Neural crest cell (in vitro differentiated cells): ENCODE results near the gene YKT6. TPM values are rescaled to one million over a fixed set of nuclear protein-coding genes. Genes with fewer than 3 reads are reported as not detected.

Source experiments
- DNase-seq: peaks from one replicate; pipeline ENCODE4 v3.0.0; 2021; ENCODE audit warnings: low read depth, mixed read lengths, low spot score
- H3K27ac Mint-ChIP-seq: one replicate; pipeline ENCODE4 v1.8.0; 2021; ENCODE audit warnings: mild to moderate bottlenecking, mixed read lengths; ENCODE audit not compliant: unreplicated experiment
- H3K27me3 Mint-ChIP-seq: 2 replicates; pipeline ENCODE4 v1.8.0; 2021; ENCODE audit warnings: low read depth, mild to moderate bottlenecking, mixed read lengths
- H3K36me3 Mint-ChIP-seq: 2 replicates; pipeline ENCODE4 v1.8.0; 2021; ENCODE audit warnings: low read depth, mild to moderate bottlenecking, mixed read lengths
- H3K4me1 Mint-ChIP-seq: 2 replicates; pipeline ENCODE4 v1.8.0; 2021; ENCODE audit warnings: mixed read lengths
- H3K4me3 Mint-ChIP-seq: one replicate; pipeline ENCODE4 v1.8.0; 2021; ENCODE audit warnings: mild to moderate bottlenecking, mixed read lengths
- H3K9me3 Mint-ChIP-seq: 2 replicates; pipeline ENCODE4 v1.8.0; 2021; ENCODE audit warnings: mixed read lengths
- long read RNA-seq: library from polyadenylated mRNA; unstranded; transcript quantifications from one replicate; pipeline ENCODE4 v2.0.0, GENCODE V29; 2020
- total RNA-seq: library from RNA; stranded (reverse); gene quantifications from 2 replicates; pipeline ENCODE4 v1.2.1, GENCODE V29; 2021
- TF ChIP-seq, protein P1 (sequence below): fragments of 200-600 bp; sonication (generic); conservative IDR thresholded peaks from 2 replicates; pipeline ENCODE4 v1.5.0; 2021; ENCODE audit warnings: antibody characterized with exemption, mild to moderate bottlenecking

YKT6 gene
- total RNA-seq: 95.9 and 97.4 TPM in 2 replicates
- long read RNA-seq, partial matches to known transcripts: 0 of 6 reads
- long read RNA-seq, other reads (novel, unspliced or antisense): 4 of 6 reads

DNA sequence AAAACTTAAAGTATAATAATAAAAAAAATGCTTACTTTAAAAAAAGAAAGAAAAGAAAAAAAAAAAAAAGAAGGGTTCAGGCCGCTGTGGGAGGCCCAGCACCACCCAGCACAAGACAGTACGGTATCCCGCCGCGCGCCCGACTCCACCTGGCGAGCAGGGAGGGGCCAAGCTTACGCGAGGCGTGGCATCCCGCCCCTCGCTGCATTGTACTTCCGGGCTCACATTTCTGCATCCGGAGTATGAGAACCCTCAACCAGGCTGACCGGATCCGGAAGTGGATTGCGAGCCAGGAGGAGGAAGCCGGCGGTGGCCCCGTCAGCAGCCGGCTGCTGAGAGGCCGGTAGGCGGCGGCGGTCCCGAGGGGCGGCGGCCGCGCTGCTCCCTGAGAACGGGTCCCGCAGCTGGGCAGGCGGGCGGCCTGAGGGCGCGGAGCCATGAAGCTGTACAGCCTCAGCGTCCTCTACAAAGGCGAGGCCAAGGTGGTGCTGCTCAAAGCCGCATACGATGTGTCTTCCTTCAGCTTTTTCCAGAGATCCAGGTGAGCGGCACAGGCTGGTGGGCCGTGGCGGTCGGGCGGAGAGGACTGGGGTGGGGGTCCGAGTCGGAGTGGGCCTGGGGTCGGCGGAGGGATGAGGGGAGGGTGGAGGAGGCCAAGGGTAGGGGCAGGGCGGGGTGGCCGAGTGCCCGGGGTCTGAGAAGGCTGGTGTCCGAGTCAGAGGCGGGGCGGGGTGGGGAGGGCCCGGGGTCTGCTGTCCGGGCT lies at the start of gene YKT6:
YKT6 (plus strand) TSS at position 280 of the 763 bp plus-strand sequence; CDS start at position 438, 158 bp downstream.
- Mint-ChIP-seq H3K4me3 (peak within 1 kb of the TSS; percentile 92), H3K36me3 (peaks cover 2% of the 10 kb centered on the region), H3K27me3 (peaks cover 35% of the 10 kb centered on the region), H3K4me1 (peaks cover 23% of the 10 kb centered on the region), H3K9me3 (no peaks in the 10 kb centered on the region), H3K27ac (peak within 1 kb of the TSS; percentile 83)
- peak; percentile 75 for DNase-seq
- TF ChIP-seq, protein P1, sequence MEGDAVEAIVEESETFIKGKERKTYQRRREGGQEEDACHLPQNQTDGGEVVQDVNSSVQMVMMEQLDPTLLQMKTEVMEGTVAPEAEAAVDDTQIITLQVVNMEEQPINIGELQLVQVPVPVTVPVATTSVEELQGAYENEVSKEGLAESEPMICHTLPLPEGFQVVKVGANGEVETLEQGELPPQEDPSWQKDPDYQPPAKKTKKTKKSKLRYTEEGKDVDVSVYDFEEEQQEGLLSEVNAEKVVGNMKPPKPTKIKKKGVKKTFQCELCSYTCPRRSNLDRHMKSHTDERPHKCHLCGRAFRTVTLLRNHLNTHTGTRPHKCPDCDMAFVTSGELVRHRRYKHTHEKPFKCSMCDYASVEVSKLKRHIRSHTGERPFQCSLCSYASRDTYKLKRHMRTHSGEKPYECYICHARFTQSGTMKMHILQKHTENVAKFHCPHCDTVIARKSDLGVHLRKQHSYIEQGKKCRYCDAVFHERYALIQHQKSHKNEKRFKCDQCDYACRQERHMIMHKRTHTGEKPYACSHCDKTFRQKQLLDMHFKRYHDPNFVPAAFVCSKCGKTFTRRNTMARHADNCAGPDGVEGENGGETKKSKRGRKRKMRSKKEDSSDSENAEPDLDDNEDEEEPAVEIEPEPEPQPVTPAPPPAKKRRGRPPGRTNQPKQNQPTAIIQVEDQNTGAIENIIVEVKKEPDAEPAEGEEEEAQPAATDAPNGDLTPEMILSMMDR: peak; percentile 69

DNA sequence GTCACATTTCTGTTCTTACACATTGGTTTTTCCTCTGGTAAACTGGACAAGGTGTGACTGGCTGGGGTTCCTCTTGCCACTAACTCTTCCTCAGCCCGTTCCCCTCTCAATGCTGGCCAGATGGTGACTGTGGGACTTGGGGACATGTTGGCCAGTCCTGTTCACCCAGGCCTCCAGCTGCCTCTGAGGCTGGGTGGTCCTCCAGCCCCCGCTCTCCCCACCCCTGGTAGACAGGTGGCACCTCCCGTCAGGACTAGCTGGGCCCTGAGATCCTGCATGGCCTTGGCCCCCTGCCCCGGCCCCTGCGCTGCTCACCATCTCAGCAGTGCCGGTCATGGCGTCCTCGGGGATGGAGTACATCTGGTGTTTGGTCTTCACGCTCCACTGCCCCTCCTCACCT lies 48.8 kb upstream of the YKT6 start:
- no peak overlapping the region for H3K27ac Mint-ChIP-seq

DNA sequence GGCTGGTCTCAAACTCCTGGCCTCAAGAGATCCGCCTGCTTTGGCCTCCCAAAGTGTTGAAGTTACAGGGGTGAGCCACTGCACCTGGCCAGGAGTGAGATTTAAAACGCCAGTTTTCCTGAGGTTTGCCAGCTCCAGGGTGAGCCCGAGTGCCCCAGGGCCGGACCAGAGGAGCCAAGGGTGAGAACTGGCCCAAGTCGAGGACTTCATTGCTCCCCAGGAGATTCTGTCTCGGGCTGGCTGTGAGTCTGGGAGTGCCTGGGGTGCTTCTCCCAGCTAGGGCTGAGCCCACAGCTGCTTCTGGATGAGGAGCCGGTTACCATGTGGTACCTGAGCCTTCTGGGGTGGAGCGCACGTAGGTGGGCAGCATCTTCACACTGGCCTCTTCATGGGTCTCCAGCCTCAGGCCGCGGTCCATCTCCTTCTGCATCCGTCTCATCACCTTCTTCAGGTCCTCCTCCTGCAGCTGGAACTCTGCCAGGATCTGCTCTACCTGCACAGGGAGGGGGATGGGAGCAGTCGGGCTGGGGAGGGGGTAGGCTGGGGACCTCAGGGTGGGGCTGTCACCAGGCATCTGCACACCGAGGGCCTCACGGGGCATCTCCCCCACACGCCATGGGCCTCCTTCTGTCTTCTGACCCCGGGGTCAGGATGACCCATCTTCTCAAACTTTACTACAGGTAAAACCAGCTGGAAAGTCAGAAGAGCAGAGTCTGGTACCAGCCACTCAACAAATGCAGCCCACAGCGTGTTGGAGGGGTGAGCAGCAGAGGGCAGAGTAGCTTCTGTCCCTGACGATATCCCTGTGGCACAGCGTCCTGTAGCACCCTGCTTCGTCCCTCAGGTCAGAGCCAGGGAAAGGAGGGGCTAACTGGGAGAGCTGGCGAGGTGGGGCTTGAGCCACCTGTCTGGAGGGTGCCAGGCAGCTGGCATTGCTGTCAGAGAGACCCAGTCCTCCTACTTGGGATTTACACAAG lies 47.5 kb upstream of the YKT6 start:
- no peak for DNase-seq
- no peaks in the 10 kb centered on the region for H3K27me3 Mint-ChIP-seq
- H3K4me1 Mint-ChIP-seq: no peaks in the 10 kb centered on the region
- no peak overlapping the region for H3K4me3 Mint-ChIP-seq
- H3K36me3 Mint-ChIP-seq: no peaks in the 10 kb centered on the region
- no peak overlapping the region for H3K27ac Mint-ChIP-seq
- H3K9me3 Mint-ChIP-seq: no peaks in the 10 kb centered on the region
- TF ChIP-seq, protein P1: no peak

More for the DNA sequence above, 48.8 kb upstream of the YKT6 start:
- Mint-ChIP-seq H3K4me1 (peaks cover 3% of the 10 kb centered on the region), H3K27me3 (peaks cover 2% of the 10 kb centered on the region), H3K36me3 (no peaks in the 10 kb centered on the region), H3K9me3 (no peaks in the 10 kb centered on the region), H3K4me3 (no peak overlapping the region)
- TF ChIP-seq, protein P1: no peak
- DNase-seq: no peak

DNA sequence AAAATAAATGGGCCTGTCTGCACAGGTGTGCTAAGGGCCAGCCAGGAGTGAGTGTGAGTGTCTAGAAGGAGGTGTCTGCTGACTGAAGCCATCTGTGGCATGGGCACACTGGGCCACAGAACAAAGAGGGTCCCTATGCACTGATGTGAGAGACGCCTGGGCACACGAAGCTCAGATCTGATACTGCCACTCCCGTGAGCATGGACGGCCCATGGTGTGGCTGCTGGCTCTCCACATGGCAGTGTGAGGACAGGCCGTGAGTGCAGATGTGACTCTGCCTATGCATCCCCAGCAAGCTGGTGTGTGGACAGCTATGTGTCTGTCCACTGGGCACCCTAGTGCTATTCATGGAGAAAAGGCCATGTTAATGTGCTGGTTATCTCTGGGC lies 46.8 kb upstream of the YKT6 start:
- TF ChIP-seq, protein P1: no peak
- no peak for DNase-seq
- no peaks in the 10 kb centered on the region for H3K9me3 Mint-ChIP-seq
- H3K4me3 Mint-ChIP-seq: no peak overlapping the region
- no peak overlapping the region for H3K27ac Mint-ChIP-seq
- no peaks in the 10 kb centered on the region for H3K4me1 Mint-ChIP-seq
- no peaks in the 10 kb centered on the region for H3K27me3 Mint-ChIP-seq
- no peaks in the 10 kb centered on the region for H3K36me3 Mint-ChIP-seq

DNA sequence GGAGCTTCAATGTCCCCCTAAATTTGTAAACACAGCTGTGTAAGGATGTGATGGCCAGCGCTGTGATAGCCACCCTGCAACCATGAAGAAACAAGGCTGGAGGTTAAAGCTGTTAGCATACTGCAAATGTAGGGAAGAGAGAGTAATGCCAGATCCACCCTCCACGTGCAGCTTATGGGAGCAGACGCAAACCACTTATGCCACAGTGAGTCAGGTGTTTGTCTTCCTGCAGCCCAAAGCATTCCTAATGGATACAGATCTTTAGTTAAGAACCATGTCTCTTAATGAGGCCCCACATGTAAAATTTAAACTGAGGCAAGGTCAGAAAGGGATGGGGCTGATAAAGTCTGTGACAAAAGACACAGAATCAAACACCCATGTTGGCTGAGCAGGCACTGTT lies 46.1 kb upstream of the YKT6 start:
- TF ChIP-seq, protein P1: no peak
- Mint-ChIP-seq H3K4me3 (no peak overlapping the region), H3K4me1 (no peaks in the 10 kb centered on the region), H3K27me3 (no peaks in the 10 kb centered on the region), H3K36me3 (no peaks in the 10 kb centered on the region), H3K27ac (no peak overlapping the region), H3K9me3 (no peaks in the 10 kb centered on the region)
- no peak for DNase-seq
